Eye (tissue), 1 donor: ENCODE results near the gene ARHGAP45.
"Not testable (repeated sequence)": the region's sequence is repeated elsewhere in the genome, so short reads cannot be mapped to it uniquely, and the experiment has no call there.

ENCODE experiments used
- DNase-seq: peaks from one replicate; pipeline ENCODE4 v3.0.0-alpha.2; 2015

Gene ARHGAP45

GRCh38 chr19:1105008-1105872, 38.3 kb downstream of the ARHGAP45 start:
- DNase-seq, result peak; percentile 79

GRCh38 chr19:1105873-1106840, 39.2 kb downstream of the ARHGAP45 start:
- DNase-seq, result no peak

- no peak for DNase-seq
Measured at GRCh38 chr19:1106841-1107660, 40.1 kb downstream of the ARHGAP45 start.

DNA sequence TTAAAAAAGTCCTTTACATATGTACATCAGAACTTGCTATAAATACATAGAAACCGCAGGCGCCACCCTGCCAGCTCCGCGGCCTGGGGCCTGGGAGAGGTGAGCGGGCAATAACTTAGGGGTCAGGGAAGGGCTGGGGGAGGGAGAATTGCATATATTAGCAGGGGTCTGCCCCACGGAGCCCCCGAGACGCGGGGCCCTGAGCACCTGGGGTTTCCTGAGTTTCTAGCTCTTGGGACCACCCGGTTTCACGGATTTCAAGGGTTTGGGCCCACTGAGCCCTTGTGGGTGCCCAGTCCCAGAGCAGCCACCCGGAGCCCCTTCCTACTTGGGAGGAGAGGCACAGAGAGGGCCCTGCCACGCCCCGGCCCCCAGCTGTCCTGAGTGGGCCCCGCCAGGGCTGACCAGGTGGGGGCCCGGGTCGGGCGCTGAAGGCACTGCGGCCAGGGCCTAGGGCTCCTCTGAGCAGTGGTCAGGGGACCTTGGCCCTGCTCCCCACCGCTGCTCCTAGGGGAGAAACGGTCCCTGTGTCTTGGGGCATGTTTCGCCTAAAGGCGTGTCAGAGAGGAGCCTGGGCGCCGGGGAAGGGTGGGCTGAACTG, 40.8 kb downstream of the ARHGAP45 start:
- no peak for DNase-seq

GRCh38 chr19:1108291-1109031, 41.5 kb downstream of the ARHGAP45 start:
- no peak for DNase-seq

DNA sequence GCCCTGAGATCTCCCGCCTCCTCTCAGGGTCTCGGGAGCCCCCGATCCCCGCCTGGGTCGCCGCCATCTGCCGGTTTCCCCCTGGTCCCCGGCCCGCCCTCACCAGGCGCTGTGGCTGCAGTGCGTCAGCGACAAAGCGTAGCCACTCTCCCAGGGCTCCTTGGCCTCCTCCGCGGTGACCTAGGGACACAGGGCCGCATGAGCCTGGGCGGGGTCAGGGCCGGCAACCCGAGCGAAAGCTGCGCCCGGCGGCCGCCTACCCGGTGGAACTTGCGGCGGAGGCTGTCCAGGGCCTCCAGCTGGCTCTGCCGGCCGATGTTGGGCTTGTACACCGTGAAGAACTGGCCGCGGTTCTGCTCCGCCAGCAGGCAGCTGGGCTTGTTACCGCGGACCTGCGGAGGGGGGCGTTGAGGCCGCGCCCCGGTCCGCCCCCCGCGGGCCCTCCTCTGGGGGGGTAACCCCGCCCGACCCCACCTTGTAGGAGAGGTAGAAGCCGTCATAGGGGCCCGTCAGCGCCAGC, 42.1 kb downstream of the ARHGAP45 start:
- DNase-seq, result no peak

DNA sequence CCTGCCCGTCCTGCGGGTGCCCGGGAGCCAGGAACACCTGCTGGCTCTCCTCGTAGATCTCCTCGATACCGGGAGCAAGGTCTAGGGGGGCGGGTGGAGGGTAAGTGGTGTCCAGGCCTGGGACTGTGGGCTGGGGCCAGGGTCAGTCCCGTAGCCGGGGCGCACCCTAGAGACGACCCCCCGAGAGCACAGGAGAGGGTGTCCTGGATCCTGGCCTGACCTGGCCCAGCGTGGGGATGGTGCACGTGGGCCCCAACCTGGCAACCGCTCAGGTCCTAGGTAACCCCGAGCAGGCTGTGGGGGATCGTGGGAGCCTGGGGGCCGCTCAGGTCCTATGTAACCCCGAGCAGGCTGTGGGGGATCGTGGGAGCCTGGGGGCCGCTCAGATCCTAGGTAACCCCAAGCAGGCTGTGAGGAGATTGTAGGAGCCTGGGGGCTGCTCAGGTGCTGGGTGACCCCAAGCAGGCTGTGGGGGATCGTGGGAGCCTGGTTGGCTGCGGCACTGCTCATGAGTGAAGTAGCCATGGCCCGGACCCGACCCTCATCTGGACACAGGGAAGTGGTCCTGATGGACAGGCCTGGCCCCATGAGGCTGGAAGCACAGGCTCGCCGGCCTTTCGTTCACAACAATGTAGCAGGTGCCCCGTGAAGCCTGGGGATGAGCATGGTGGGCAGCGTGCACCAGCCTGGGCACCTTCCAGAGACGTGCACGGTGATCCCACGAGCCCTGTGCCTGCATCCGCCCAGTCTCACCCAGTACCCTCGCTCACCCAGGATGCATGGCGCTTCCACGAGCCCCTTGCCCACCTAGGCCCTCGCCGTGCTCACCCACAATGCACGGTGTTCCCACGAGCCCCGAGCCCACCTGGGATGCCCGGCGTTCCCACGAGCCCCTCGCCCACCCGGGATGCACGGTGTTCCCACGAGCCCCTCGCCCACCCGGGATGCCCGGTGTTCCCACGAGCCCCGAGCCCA, 43.0 kb downstream of the ARHGAP45 start:
- DNase-seq, result no peak

- DNase-seq, result peak; percentile 58
Measured at GRCh38 chr19:1110809-1111640, 44.1 kb downstream of the ARHGAP45 start.

- no peak for DNase-seq
Measured at GRCh38 chr19:1111641-1112267, 44.8 kb downstream of the ARHGAP45 start.

- DNase-seq, result peak; percentile 54
Measured at GRCh38 chr19:1112268-1113029, 45.5 kb downstream of the ARHGAP45 start.

DNA sequence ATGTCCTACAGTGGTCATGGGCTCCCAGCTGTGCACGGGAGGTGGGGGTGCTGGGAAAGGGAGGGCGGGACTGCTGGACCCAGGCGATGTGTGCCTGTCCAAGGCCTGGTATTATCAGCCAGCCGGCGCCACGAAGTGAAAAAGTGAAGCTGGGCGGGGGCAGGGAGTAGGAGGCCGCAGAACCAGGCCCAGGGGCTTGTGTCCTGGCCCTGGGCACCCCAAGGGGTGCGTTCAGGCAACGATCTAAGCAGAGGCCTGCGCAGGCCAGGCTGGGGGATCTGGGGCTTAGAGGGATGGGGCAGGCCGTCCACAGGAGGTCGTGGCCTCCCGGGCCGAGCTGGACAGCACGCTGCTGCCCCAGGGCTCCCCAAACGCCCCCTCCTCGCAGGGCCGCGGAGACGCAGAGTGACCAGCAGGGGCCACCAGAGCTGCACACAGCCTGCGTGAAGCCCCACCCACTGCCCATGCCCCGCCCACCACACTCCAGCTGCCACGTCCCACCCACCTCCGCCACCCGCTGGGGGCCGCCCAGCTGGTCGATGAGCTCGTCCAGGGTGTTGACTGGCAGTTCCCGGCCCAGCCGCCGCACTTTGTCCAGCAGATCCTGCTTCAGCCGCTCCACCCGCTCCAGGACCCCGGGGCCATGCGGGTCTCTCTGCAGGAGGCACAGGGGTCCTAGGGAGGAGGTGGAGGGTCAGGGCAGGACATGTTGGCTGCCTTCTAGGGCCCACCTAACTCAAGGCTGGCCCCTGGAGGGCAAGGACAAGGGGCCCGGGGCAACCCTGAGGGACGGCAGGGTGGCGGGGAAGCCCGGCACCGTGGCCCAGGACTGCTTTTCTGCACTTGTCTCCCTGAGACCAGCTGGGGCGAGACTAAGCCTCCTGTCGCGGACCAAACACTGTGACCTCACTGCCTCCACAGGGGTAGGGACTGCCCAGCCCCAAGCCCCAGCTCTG, 46.3 kb downstream of the ARHGAP45 start:
- peak; percentile 96 for DNase-seq

- DNase-seq, result no peak
Measured at GRCh38 chr19:1113986-1114483, 47.1 kb downstream of the ARHGAP45 start.

- not testable (repeated sequence) for DNase-seq
Measured at GRCh38 chr19:1114728-1115127, 47.8 kb downstream of the ARHGAP45 start.

DNA sequence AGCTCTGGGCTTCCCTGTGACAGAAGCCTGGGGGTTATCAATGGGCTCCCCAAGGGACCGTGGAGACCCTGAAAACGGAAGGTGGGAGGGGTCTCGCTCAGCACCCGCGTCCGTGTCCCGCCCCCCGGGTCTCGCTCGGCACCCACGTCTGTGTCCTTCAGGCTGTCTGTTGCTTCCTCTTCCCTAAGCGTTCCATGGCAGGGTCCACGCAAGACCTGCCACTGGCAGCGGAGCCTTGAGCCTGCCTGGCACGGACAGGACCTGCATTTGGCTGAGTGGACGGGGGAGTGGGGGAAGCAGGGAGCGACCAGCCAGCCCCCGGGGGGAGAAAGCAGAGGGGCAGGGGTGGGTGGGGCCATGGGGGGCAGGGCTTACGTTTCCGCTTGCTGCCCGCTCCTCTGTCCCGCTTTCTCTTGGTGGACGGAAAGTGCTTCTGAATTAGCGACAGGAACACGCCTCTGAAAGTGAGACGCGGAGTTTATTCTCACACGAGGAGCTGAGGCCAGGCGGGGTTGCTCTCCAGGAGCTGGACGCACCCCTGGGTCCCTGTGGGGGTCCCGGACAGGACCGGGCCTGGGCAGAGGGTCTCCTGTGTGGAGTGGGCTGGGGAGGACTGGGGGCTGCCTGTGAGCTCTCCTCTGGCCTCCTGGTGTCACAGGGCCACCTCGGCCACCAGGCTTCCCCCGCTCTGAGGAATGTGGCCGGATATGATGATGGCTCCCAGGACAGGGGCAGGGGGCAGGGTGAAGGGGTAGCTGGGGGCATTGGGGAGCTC, 48.9 kb downstream of the ARHGAP45 start:
- DNase-seq, result no peak
